ENCODE data around the gene LRRC75B.
A peak's percentile ranks its signal among the peaks of the same experiment; 100 is the strongest.
"Not testable (repeated sequence)": the region's sequence is repeated elsewhere in the genome, so short reads cannot be mapped to it uniquely, and the experiment has no call there.

Gene LRRC75B

DNA sequence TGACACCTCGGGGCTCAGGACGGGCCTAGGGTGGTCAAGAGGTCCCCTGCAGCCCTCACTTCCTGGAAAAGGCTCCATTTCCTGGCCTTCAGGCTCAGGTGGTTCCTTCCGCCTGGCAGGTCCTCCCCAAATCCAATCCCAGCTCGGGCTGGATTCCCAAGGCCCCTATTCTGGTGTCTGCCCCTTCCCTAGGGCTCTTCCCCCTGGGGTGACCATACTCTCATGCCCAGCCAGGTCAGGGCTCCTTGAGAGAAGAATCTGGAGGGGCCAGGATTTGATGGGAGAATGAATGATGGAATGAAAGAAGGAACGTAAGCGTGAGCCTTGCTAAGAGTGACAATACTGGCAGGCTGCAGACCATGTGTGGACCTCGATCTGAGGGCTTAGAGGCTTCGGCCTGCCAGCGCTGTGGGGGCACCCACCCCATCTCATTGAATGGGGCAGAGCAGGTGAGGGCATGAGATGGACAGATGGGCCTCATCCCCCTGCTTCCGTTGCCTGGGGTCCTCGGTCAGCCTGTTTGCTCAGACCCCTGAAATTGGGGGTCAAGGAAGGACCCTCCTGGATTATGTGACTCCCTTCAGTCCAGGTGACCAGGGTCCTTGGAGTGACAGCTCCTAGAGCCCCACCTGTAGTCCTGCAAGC lies 9.4 kb upstream of the LRRC75B start:
- DNase-seq: not testable (repeated sequence)

DNA sequence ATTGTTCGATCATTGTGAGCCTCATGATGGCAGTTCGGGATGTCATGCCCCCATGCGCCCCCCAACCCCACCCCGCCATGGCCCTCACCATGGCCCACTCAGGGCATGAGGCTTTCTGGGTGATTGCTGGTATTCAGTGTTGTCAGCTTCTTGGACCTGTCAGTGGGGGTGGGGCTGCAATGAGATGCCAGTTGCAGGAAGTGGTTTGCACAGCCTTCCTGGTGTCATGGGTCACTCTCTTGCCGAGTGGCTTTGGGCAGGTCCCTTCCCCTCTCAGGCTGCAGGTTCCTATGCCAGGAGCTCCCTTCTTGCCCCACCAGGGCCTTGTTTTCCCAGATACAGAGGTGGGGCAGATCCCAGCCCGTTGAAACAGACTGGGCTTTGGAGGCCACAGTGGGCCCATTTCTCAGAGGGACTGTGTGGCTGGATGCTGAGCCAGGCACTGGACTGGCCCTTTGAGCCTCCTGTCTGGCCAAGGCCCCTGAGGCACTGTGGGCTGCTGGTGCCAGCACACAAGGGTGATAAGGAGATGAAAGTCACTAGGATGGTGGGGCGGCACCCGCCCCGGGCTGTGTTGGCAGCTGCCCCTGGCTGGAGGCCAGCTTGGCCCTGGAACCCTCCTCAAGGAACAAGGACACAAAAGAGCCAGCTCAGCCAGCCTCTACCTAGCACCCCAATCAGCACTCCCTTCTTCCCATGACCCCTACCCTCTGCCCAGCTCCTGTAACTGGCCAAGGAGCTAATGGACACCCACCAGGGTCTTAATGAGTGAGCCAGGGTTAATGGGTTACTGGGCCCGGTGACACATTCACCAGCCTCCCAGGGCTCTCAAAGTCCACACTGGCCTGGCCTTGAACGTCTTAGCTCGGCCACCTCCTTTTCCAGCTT lies 8.6 kb upstream of the LRRC75B start:
- peak; percentile 28 to 44 for DNase-seq

DNA sequence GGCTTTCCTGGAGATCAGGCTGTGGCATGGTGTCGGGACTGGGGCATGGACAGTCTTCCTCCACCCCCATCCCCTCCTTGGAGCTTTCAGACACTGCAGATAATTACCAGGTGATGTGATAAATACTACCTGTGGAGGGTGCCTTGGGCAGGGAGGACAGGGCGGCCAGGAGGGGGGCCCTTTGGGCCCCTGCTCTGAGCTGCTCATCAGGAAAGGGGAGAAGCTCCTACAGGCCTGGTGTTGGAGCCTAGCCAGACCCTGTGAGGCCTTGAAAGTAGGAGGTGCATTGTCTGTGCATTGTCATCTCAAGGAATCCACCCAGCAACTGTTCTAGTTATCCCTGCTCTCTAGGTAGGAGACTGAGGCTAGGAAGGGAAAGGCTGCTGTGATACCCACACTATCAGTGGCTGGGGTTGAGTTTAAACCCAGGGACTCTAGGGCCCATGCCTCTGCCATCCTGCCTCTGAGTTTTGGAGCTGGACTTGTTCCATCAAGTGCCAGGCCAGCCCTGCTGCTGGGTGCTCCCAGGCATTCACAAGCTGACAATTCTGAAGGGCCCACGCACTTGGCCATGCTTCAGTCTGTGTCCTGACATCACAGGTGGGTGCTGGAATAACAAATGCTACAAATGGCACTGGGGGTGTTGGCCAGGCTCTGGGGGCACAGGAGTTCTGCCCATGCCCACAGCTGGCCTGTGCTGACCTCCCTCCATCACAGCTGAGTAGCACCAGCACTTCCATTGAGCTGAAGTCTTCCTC lies 7.3 kb upstream of the LRRC75B start:
- DNase-seq: not testable (repeated sequence)

DNA sequence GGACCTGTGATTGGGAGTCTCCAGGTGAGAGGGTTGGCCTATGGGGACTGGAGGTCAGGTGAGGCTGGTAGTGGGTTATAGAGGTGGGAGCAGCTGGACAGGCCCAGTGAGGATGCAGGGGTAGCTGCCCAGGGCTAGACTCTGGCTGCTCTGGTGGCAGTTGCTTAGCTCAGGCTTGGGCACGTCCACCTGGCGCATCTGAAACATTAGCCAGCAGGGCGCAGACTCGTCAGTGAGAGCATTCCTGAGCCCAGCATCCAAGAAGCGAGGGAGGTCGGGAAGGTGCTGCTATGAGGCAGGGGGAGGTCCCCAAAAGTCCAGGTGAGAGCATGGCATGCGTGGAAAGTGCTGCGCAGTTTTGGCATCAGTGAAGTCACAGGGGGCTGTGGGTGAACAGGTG lies 6.6 kb upstream of the LRRC75B start:
- no peak for DNase-seq

DNA sequence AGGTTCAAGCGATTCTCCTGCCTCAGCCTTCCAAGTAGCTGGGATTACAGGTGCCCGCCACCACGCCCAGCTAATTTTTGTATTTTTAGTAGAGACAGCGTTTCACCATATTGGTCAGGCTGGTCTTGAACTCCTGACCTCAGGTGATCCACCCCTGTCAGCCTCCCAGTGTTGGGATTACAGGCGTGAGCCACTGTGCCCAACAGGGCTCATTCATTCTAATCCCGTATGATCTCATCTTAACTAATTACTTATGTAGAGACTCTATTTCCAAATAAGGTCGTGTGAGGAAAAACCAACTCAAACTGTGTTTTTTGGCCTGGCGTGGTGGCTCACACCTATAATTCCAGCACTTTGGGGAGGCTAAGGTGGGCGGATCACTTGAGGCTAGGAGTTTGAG lies 4.2 kb upstream of the LRRC75B start:
- not testable (repeated sequence) for DNase-seq

DNA sequence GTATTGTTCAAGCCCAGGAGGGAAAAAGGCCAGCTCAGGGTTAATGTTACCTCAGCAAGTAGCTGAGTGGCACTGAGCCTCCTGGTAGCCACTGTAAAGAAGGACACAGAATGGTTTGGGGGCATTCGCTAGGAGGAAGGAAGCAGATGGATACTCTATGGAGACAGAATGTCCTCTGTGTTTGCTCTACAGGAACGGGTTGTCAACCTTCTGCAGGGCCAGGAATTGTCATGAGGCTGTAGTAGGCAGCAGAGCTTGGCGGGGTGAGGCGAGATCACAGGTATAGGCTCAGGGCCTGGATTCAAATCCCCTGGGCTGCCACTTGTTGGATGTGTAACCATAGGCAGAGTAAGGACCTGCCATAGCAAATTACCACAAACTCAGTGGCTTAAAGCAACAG lies 3.0 kb upstream of the LRRC75B start:
- no peak for DNase-seq

DNA sequence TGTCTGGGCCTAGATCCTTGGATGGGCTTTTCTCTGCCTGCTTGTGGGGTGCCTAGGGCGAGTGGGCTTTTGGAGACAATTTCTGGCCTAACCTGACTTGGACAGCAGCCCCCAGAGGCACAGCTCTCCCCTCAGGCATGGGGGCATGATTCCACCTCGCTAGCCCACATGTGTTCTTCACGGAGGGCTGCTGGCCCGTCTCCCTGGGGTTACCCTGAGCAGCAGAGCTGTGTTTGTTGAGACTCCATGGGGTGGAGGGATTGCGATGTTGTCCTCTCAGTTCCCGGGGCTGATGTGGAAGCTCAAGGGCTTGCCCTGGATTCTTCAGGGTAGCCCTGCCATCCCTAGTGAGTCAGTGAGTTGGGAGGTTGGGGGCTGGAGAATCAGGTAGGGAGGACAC lies 2.4 kb upstream of the LRRC75B start:
- no peak for DNase-seq

DNA sequence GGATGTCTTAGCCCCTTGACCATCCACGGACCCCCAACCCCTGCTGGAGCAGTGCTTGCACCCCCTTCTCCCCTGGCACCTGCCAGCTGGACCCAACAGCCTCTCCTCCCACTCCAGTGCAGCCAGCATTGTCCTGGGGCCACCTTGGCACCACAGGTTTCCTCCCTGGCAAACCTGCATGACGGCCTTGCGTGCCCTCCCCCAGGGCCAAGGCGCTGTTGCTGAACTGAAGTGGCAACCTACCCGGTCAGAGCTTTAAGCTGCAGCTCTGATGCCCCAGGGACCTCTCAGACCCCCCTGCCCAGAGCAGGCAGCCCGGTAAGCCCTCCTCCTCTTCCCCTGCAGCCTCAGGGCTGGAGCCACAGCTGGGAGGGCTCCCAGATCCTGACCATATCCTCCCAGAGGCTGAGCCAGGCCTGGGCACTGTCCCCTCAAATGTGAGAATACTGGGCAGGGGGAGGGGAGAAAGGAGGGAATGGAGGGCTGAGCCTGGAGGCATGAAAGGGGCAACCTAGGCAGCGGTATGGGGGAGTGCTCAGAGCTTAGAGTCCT lies 1.8 kb upstream of the LRRC75B start:
- DNase-seq: no peak

DNA sequence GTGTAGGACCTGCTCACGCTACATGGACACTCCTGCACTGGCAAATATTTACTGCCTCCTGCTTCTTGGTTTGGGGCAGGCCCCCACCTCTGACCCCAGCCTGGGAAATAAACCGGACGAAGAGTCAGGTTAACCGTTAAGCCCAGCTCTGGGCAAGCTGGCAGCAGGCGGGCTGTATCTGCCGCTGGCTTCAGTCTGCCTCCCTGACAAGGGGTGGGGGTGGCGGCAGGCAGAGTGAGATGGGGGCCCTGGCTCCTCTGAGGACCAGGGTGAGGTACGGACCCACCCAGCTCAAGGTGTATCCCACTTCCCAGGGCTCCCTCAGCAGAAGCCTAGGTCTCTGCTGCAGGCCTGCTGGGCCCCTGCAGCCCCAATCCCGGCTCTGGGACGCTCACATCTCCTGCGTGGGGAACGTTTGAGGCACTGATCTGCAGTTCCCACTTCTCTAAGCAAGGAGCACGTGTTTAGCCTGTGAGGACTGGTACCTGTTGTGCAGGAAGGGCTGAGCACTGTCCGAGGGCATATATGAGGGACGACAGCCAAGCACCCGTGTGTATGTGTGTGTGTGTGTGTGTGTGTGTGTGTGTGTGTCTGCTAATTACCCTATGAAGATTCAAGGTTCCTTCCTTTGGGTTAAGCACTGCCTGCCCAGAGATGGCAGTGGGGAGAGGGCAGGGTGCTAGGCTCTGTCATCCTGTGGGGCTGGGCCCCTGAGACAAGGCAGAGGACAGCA lies 1.1 kb upstream of the LRRC75B start:
- DNase-seq: no peak

DNA sequence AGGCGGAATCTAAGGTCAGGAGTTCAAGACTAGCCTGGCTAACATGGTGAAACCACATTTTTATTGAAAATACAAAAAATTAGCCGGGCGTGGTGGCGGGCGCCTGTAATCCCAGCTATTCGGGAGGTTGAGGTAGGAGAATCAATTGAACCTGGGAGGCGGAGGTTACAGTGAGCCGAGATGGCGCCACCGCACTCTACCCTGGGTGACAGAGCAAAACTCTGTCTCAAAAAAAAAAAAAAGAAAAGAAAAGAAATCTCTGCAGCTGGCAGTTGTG lies 624 bp upstream of the LRRC75B start:
- DNase-seq: not testable (repeated sequence)

DNA sequence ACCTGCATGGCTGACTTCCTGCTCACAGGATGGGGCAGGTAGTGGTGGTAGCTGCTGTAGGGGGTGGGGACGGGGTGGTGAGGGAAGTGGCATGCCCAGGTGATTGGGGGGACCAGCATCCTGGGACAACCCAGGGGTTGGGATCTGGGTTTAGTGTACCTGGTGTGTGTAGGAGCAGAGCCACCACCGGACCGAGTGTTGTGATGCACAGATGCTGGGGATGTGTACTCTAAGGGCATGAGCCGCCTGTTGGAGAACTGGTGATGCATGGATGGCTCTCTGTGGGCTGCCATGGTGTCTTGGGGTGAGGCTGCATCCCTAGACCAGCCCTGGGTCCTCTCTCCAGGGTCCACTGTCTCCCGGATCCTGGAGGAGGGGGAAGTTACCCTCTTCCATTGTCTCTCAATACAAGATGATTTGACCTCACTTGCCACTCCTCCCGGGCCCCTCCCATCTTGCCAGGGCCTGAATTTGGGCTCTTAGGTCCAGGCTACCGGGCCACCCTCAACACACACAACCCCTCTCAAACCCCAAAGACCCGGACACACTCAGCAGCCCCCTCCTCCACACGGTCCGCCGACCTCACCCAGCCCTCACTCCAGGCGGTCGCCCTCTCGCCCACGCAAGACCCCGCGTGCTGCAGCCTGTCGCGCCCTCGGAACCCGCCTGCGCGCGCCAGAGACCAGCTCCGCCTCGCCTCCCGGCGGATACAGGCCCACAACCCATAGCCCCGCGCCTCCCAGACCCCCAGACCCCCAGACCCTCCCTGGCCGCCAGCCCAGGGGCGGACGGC lies 619 bp downstream of the LRRC75B start:
- peak in 1 of 2 donors; percentile 2 for DNase-seq

DNA sequence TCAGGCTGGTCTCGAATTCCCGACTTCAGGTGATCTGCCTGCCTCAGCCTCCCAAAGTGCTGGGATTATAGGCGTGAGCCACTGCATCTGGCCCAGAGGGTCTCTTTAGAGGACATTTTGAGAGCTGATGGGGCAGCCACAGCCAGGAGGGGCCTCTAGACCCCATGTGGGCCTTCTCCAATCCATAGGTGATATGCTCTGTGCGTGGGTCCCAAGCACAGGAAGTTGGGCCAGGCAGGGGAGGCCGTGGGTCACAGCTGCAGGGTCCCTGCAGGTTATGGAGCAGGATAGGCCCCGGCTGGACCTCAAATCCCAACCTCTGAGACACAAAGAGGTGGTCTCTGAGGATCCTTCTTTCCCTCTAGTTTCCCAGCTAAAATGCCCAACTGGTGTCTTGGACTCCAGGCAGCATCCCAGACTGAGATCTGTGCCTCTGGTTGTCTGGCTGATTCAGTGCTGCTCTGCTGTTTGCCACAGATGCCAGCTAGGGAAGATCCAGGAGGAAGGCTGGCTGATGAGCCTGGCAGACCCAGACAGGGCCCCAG lies 1.5 kb downstream of the LRRC75B start:
- no peak for DNase-seq

DNA sequence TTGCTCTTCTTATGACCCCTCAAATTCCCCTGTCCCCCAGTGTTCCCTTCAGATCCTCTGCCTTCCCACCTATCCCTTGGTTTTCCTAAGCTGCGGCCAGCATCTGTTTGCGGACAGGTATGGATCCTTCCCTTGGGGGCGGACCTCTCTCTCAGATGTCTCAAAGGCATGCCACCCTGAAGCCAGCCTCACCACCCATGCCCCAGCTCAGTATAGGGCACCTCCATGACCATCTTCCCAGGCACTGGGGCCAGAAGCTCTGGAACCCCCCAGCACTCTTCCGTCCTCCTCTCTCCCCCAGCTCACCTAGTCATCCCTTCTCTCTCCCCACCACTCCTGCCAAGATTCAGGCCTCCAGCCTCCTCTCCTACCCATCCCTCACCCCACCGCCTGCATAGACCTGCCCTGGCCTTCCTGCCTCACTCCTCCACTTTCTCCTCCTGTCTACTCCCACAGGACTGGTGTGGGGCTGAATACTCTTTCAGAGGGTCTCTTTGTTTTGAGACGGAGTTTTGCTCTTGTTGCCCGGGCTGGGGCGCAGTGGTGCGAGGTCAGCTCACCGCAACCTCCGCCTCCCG lies 2.2 kb downstream of the LRRC75B start:
- no peak for DNase-seq

DNA sequence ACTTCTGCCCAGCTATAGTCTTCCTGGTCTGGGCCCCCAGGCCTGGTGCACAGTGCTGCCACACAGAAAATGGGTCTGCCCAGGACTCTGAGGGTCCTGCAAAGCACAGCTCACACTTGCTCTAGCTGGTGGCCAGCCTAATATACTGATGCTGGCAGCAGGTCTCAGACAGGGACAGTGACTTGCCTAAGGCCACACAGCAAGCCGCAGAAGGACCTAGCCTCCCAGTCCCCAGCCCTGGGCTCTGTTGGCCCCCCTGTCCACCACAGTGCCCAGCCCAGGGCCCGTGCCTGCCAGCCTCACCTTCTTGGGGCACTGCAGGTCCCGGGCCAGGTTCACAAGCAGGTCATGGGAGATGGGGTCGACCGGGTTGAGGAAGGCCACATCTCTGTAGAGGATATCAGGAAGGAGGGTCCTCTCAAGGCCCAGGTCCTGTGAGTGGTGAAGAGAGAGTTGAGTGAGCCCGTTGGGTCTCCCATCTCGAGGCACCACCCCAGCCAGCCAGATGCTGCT lies 3.3 kb downstream of the LRRC75B start:
- no peak for DNase-seq

DNA sequence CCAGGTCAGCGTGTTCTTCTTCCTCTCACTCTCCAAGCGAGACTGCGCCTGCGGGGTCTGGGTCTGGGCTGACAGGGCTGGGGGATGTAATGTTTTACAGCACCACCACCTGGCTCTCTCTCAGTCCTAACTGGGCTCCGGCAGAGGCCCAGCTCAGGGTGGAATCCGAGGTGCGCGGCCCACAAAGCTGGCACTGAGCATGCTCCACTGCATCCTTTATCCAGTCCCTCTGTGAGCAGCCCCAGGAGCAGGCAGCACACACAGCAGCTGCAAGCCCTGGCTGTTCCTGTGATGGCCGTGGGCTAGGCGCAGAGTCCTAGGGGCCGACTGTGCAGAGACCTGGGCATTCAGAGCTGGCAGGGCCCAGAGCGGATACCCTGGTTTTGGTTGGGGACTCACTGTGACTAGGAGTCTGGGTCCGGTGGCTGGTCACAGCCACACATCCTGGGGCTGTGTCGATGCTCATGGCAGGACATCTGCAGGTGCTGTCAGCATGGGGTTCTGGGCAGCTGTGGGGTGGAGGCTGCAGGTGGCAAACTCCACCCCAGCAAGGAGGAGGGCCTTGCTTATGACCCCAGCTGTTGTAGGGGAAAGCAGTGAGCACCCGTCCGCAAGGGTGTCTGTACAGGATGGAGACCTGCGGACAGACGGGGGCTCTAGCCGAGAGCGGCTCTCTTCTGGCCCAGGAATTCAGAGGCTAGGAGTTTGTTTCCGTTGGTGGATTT lies 4.0 kb downstream of the LRRC75B start:
- DNase-seq: no peak

DNA sequence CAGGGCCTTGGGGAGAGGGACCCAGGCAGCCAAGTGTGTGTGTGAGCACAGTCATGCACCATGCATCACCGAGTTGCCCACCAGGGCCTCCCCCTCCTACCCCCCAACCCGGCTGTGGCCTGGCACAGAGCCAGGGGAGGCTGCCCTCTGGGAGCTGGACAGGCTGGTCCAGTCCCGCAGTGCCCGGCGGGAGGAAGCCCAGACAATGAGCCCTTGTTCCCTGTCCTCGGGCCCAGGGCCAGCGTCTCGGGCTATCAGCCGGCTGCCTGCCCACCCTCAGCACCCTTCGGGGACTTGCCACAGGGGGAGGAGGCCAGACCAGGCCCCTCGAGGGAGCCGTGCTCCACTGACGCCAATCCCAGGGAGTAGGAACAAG lies 4.5 kb downstream of the LRRC75B start:
- no peak for DNase-seq

DNA sequence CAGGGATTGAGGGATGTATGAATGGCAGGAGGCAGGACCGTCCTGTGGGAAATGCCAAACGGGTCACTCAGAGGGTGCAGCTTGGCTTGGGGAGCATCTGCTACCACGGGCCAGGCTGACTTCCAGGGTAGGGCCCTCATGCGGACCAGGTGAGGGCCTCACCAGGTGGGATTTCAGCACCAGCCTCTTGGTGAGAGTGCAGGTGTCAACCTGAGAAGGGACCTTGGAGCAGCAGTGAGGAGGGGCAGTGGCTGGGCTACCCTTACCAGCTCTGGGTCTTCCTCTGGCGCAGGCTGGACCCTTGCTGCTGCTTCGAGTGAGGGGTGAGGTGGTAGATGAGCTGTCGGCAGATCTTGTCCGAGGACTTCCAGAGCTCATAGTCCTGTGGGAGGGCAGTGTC lies 4.9 kb downstream of the LRRC75B start:
- no peak for DNase-seq

DNA sequence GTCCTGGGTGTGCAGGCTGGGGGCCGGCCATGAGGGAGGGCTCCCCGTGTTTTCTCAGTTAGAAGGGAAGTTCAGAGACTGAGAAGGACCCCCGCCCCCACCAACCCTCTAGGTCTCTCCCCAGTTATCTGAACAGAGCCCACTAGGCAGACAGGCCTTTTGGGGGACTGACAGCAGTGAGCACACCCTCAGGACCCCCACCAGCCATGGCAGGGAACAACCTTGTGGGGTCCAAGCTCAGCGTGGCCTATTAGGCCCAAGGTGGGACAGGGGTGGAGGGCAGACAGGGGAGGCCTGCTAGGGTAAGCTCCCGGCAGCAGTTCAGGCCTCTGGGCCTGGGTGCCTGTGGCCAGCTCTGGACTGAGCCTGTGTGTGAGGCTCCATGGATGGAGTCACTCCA lies 5.6 kb downstream of the LRRC75B start:
- no peak for DNase-seq

DNA sequence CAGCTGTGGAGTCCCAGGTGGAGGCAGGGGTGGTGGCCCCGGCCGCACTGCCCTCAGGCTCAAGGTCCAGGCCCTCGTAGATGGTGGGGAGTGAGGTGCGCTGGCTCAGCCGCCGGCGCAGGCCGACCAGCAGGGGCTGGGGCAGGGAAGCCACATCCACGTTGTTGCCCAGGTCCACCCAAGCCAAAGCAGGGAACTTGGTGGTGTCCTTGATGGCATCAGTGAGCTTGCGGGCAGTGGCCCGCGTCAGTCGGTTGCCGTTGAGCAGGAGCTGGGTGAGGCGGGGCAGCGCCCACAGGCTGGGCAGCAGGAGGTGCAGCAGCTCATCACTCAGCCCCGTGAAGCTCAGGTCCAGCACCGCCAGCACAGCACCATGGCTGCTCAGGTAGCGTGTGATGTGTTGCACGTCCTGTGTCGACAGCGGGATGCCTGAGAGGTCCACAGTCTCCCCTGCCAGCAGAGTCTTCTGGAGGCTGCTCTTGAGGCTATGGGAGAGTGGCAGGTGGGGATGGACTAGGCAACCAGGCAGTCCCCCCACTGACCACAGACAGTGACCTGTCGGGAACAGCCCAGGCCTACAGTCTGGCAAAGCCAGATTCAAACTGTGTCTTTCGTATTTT lies 6.8 kb downstream of the LRRC75B start:
- DNase-seq: no peak

DNA sequence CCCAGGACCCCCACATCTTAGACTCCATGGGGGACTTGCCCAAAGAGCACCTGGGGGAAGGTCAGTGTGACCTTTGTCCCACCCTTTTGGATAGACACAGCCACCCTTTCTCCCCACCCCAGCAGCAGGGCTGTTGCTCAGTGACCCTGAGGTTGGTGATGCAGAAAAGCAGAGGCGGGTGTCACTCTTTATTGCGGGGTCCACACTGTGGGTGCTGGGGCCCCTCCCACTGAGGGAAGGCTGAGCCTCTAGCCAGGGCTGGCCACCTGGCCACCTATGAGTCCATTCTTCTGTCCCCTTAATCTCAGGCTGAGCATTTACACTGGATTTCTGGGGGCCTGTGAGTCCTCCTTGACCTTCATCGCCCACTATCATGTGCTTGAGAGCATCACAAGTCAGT lies 7.4 kb downstream of the LRRC75B start:
- DNase-seq: no peak

Data from inflammatory macrophage (primary cell).